Prostate gland (tissue), 2 donors: ENCODE measurements around the gene ARMH3. TPM values are rescaled to one million over a fixed set of nuclear protein-coding genes. Genes with fewer than 3 reads are reported as not detected.
"Not testable (repeated sequence)": the region's sequence is repeated elsewhere in the genome, so short reads cannot be mapped to it uniquely, and the experiment has no call there.

Experiments used
- DNase-seq: peaks from one replicate; pipeline ENCODE4 v3.0.0-alpha.2; 2019; ENCODE audit warnings: low spot score
- H3K27ac ChIP-seq, 2 donors: fragments of 200-600 bp; sonication (generic); 2 replicates each; pipeline ENCODE4 v1.5.1; 2017 to 2019
- H3K27me3 ChIP-seq: fragments of 200-600 bp; sonication (generic); replicated peaks from 2 replicates; pipeline ENCODE4 v1.5.1; 2019; ENCODE audit not compliant: insufficient read depth
- H3K36me3 ChIP-seq, 2 donors: fragments of 200-600 bp; sonication (generic); 1 replicate in 1 of 2; 2 replicates in 1 of 2; pipeline versions ENCODE4 v1.5.1 to v1.8.1; 2017 to 2019
- H3K4me1 ChIP-seq: fragments of 200-600 bp; sonication (generic); replicated peaks from 2 replicates; pipeline ENCODE4 v1.5.1; 2019
- H3K4me3 ChIP-seq, 2 donors: fragments of 200-600 bp; sonication (generic); 2 replicates each; pipeline ENCODE4 v1.5.1; 2017 to 2019
- H3K9me3 ChIP-seq: fragments of 200-600 bp; sonication (generic); 2 replicates; pipeline ENCODE4 v1.5.1; 2017
- CTCF ChIP-seq, 4 experiments: fragments of 200-600 bp in 2 of 4; fragments of 450-650 bp in 2 of 4; sonication (generic) in 2 of 4; IDR thresholded peaks; 1 replicate in 3 of 4; 2 replicates in 1 of 4; pipeline ENCODE4 v1.5.1; 2016 to 2019; ENCODE audit warnings: antibody characterized with exemption in 4 of 4, mild to moderate bottlenecking in 2 of 4, moderate library complexity in 2 of 4
- POLR2A ChIP-seq: fragments of 450-650 bp; IDR thresholded peaks from one replicate; pipeline ENCODE4 v1.6.1; 2016; ENCODE audit warnings: antibody characterized with exemption, mild to moderate bottlenecking
- POLR2AphosphoS5 ChIP-seq: sonication (generic); formaldehyde crosslinking; IDR thresholded peaks from one replicate; pipeline ENCODE4 v1.6.1; 2017; ENCODE audit warnings: antibody characterized with exemption
- WGBS: methylation state at CpG from one replicate; pipeline ENCODE4 v1.1.5; 2018; 5-methylcytosine and 5-hydroxymethylcytosine counted together
- intact Hi-C: fragments of 100-400 bp; cut with DNase I; formaldehyde crosslinking; loops from one replicate; pipeline ENCODE4 v1.14.2; 2022
- total RNA-seq, 2 donors: library from RNA; depleted of rRNA; stranded (reverse); fragments of >200 nt; gene quantifications; one replicate each; pipeline ENCODE4 v1.1.0, GENCODE V29; 2016

The ARMH3 gene
- total RNA-seq, 2 donors from 2014 or later = 15.1 to 20.5 TPM

- Histone ChIP-seq H3K4me3 (no peak overlapping the region), H3K36me3 (no peaks in the 10 kb centered on the region), H3K4me1 (no peaks in the 10 kb centered on the region), H3K27ac (no peak overlapping the region), H3K9me3 (no peaks in the 10 kb centered on the region), H3K27me3 (no peaks in the 10 kb centered on the region)
- WGBS = 97% methylated on average over 2 of the region's 2 CpGs
- intact Hi-C loops = no loop called here
- TF ChIP-seq CTCF (IDR thresholded peaks at IDR 0.05) (no peak), POLR2A (no peak), POLR2AphosphoS5 (no peak)
- DNase-seq = no peak
These were observed 9.9 kb downstream of the ARMH3 start for GRCh38 chr10:102046095-102046494.

GRCh38 chr10:102045292-102045691 is 10.7 kb downstream of the ARMH3 start:
- intact Hi-C loops = no loop called here

GRCh38 chr10:102040305-102041050 is 15.5 kb downstream of the ARMH3 start:
- Histone ChIP-seq H3K9me3 (no peaks in the 10 kb centered on the region), H3K4me3 (no peak overlapping the region), H3K4me1 (no peaks in the 10 kb centered on the region), H3K27ac (no peak overlapping the region), H3K36me3 (no peaks in the 10 kb centered on the region), H3K27me3 (no peaks in the 10 kb centered on the region)
- TF ChIP-seq CTCF (IDR thresholded peaks at IDR 0.05) = no peak
- TF ChIP-seq POLR2A = no peak
- 42% methylated on average over 7 of the region's 7 CpGs for WGBS
- intact Hi-C loops = no loop called here
- no peak for DNase-seq

More at GRCh38 chr10:102045292-102045691, 10.7 kb downstream of the ARMH3 start:
- H3K4me1 ChIP-seq = no peaks in the 10 kb centered on the region
- no peaks in the 10 kb centered on the region for H3K36me3 ChIP-seq
- no peak for DNase-seq
- 93% methylated on average over 3 of the region's 3 CpGs for WGBS
- TF ChIP-seq CTCF (IDR thresholded peaks at IDR 0.05) (no peak), POLR2A (no peak), POLR2AphosphoS5 (no peak)
- no peaks in the 10 kb centered on the region for H3K9me3 ChIP-seq
- H3K27ac ChIP-seq = no peak overlapping the region
- H3K4me3 ChIP-seq = no peak overlapping the region
- H3K27me3 ChIP-seq = no peaks in the 10 kb centered on the region

GRCh38 chr10:102038410-102038809 is 17.6 kb downstream of the ARMH3 start:
- H3K27me3 ChIP-seq = no peaks in the 10 kb centered on the region
- no peaks in the 10 kb centered on the region for H3K4me1 ChIP-seq
- no peaks in the 10 kb centered on the region for H3K36me3 ChIP-seq
- TF ChIP-seq CTCF (IDR thresholded peaks at IDR 0.05) (no peak), POLR2AphosphoS5 (no peak), POLR2A (no peak)
- H3K27ac ChIP-seq = no peak overlapping the region
- H3K9me3 ChIP-seq = no peaks in the 10 kb centered on the region
- intact Hi-C loops = no loop called here
- DNase-seq = no peak
- no peak overlapping the region for H3K4me3 ChIP-seq

GRCh38 chr10:102035807-102036206 is 20.2 kb downstream of the ARMH3 start:
- DNase-seq, H3K27ac ChIP-seq, H3K4me3 ChIP-seq, H3K36me3 ChIP-seq, H3K27me3 ChIP-seq, H3K9me3 ChIP-seq, intact Hi-C loops, H3K4me1 ChIP-seq: not testable (repeated sequence)
- 98% methylated on average over 24 of the region's 33 CpGs for WGBS
